Endothelial cell of umbilical vein (primary cell): Measurements from ENCODE around the gene GRHPR. TPM values are rescaled to one million over a fixed set of nuclear protein-coding genes. Genes with fewer than 3 reads are reported as not detected.

Experiments
- BruUV-seq: library from RNA; stranded (reverse); fragments of 400-500 nt; replicated peaks from 2 replicates; lab custom pipeline; 2021; lab: Mats Ljungman, UMichigan
- CTCF ChIA-PET: fragments of 300-600, 350-600 bp; sonication (Branson Sonifier 250); formaldehyde crosslinking; loops from one replicate; lab custom pipeline; 2021; ENCODE audit warnings: antibody characterized with exemption, inconsistent platforms; lab: Charles Lee
- POLR2A ChIA-PET: fragments of 300-600, 350-600 bp; sonication (Branson Sonifier 250); formaldehyde crosslinking; loops from one replicate; lab custom pipeline; 2021; ENCODE audit warnings: antibody characterized with exemption, inconsistent platforms; lab: Charles Lee
- DNase-seq: peaks from one replicate; pipeline ENCODE4 v3.0.0-alpha.2; 2011; ENCODE audit warnings: low read depth, low spot score
- FAIRE-seq: peaks from 2 replicates; lab custom pipeline; 2011; peaks lifted over from hg19 to GRCh38; lab: Jason Lieb, UNC
- H2AFZ ChIP-seq: 2 replicates; pipeline ENCODE4 v1.6.0; 2012; ENCODE audit warnings: low read depth, low read length, control low read depth, inconsistent platforms
- H3K27ac ChIP-seq: 2 replicates; pipeline ENCODE4 v1.5.1; 2011; ENCODE audit warnings: low read depth, mild to moderate bottlenecking, control low read depth, low read length, moderate library complexity; ENCODE audit not compliant: insufficient read depth
- H3K27me3 ChIP-seq, 2 experiments: 2 replicates each; pipeline versions ENCODE4 v1.6.0 to v1.6.1; 2011; ENCODE audit warnings: low read length in 2 of 2, mixed read lengths in 1 of 2; ENCODE audit not compliant: control insufficient read depth in 2 of 2, insufficient read depth in 2 of 2
- H3K36me3 ChIP-seq, 2 experiments: 2 replicates in 1 of 2; 3 replicates in 1 of 2; pipeline ENCODE4 v1.5.1; 2011; ENCODE audit warnings: low read length in 2 of 2, mild to moderate bottlenecking in 1 of 2, moderate library complexity in 1 of 2; ENCODE audit not compliant: control insufficient read depth in 2 of 2, insufficient read depth in 2 of 2; ENCODE audit errors: extremely low read depth in 1 of 2
- H3K4me1 ChIP-seq: 3 replicates; pipeline ENCODE4 v1.5.1; 2011; ENCODE audit warnings: mild to moderate bottlenecking, low read length; ENCODE audit not compliant: control insufficient read depth, insufficient read depth; ENCODE audit errors: extremely low read depth
- H3K4me2 ChIP-seq: 2 replicates; pipeline ENCODE4 v1.6.1; 2011; ENCODE audit warnings: low read length, control low read depth, mixed read lengths; ENCODE audit not compliant: insufficient read depth
- H3K4me3 ChIP-seq, 3 experiments: fragments of 200-600 bp in 1 of 3; sonication (generic), shearing (Covaris generic) in 1 of 3; replicated peaks in 1 of 3; 2 replicates each; pipeline ENCODE4 v1.5.1; 2011 to 2016; ENCODE audit warnings: control low read depth in 3 of 3, low read length in 3 of 3, mild to moderate bottlenecking in 2 of 3, inconsistent platforms in 1 of 3, low read depth in 1 of 3, moderate library complexity in 1 of 3; ENCODE audit not compliant: insufficient read depth in 1 of 3
- H3K79me2 ChIP-seq: 2 replicates; pipeline ENCODE4 v1.6.0; 2012; ENCODE audit warnings: low read length, inconsistent platforms; ENCODE audit not compliant: control insufficient read depth, insufficient read depth
- H3K9ac ChIP-seq: replicated peaks from 2 replicates; pipeline ENCODE3; 2011; ENCODE audit warnings: low read length, control low read depth; ENCODE audit not compliant: insufficient read depth; ENCODE audit errors: extremely low read depth
- H3K9me1 ChIP-seq: replicated peaks from 3 replicates; pipeline ENCODE4 v1.6.0; 2011; ENCODE audit warnings: mild to moderate bottlenecking, low read length; ENCODE audit not compliant: control insufficient read depth, insufficient read depth; ENCODE audit errors: extremely low read depth
- H3K9me3 ChIP-seq: replicated peaks from 2 replicates; pipeline ENCODE4 v1.5.1; 2012; ENCODE audit warnings: low read length, inconsistent platforms; ENCODE audit not compliant: control insufficient read depth, insufficient read depth
- H4K20me1 ChIP-seq: replicated peaks from 2 replicates; pipeline ENCODE3; 2011; ENCODE audit warnings: mild to moderate bottlenecking, low read length; ENCODE audit not compliant: control insufficient read depth, insufficient read depth; ENCODE audit errors: extremely low read depth
- EZH2 ChIP-seq: IDR thresholded peaks from 2 replicates; pipeline ENCODE4 v1.6.1; 2012; ENCODE audit warnings: borderline replicate concordance, low read depth, mild to moderate bottlenecking, moderate library complexity, low read length, inconsistent platforms; ENCODE audit not compliant: severe bottlenecking
- FOS ChIP-seq: IDR thresholded peaks from 2 replicates; pipeline ENCODE4 v1.6.1; 2011; ENCODE audit warnings: mild to moderate bottlenecking, low read length, moderate library complexity, borderline replicate concordance; ENCODE audit not compliant: insufficient read depth
- GATA2 ChIP-seq: IDR thresholded peaks from 2 replicates; pipeline ENCODE4 v1.7.0; 2011; ENCODE audit warnings: low read depth, mild to moderate bottlenecking, moderate library complexity, mixed read lengths, low read length; ENCODE audit not compliant: insufficient read length, insufficient read depth
- JUN ChIP-seq: IDR thresholded peaks from 2 replicates; pipeline ENCODE4 v1.6.1; 2011; ENCODE audit warnings: borderline replicate concordance, low read depth; ENCODE audit not compliant: insufficient read length, insufficient read depth
- MYC ChIP-seq: IDR thresholded peaks from one replicate; pipeline ENCODE4 v1.6.1; 2011; ENCODE audit warnings: mild to moderate bottlenecking, low read depth, low read length
- POLR2A ChIP-seq: IDR thresholded peaks from 2 replicates; pipeline ENCODE4 v1.6.1; 2012; ENCODE audit warnings: low read depth, mild to moderate bottlenecking, control low read depth, low read length
- POLR2AphosphoS5 ChIP-seq: IDR thresholded peaks from 2 replicates; pipeline ENCODE4 v1.6.1; 2012; ENCODE audit warnings: low read depth, mild to moderate bottlenecking, control low read depth, low read length, moderate library complexity; ENCODE audit not compliant: insufficient read depth
- dilution Hi-C: fragments of 300-500 bp; cut with MboI; formaldehyde crosslinking; loops from one replicate; pipeline ENCODE4 v1.15.0; 2019; ENCODE audit warnings: low sequenced_read_pairs; ENCODE audit not compliant: extremely low pct_ligation_motif_present
- intact Hi-C: fragments of 100-400 bp; cut with micrococcal nuclease; formaldehyde crosslinking; loops from one replicate; pipeline ENCODE4 v1.10.0; 2022
- polyA plus RNA-seq, 4 experiments: library from polyadenylated mRNA; depleted of rRNA in 3 of 4; stranded (reverse) in 3 of 4; unstranded in 1 of 4; fragments of >200 nt; gene quantifications; 2 replicates each; pipeline versions ENCODE4 v1.2.1 to v1.2.3, GENCODE V29; 2011 to 2012; ENCODE audit warnings: missing spikeins in 1 of 4
- total RNA-seq: library from RNA; stranded (reverse); gene quantifications from 2 replicates; pipeline ENCODE4 v1.2.3, GENCODE V29; 2021
- TF ChIP-seq, protein P1 (sequence below): IDR thresholded peaks from 2 replicates; pipeline ENCODE4 v1.6.1; 2011; ENCODE audit not compliant: insufficient read depth, insufficient read length
- TF ChIP-seq, protein P2 (sequence below), 2 donors: IDR thresholded peaks; 1 replicate in 1 of 2; 2 replicates in 1 of 2; pipeline ENCODE4 v1.5.1; 2011; ENCODE audit warnings: low read length in 2 of 2, mild to moderate bottlenecking in 2 of 2, moderate library complexity in 2 of 2, control low read depth in 1 of 2, inconsistent platforms in 1 of 2, low read depth in 1 of 2; ENCODE audit not compliant: insufficient read depth in 1 of 2; ENCODE audit errors: extremely low read depth in 1 of 2

The GRHPR gene
- total and polyA plus RNA-seq, 2 donors (not counting 3 experiments of a cell fraction or from before 2014, with no cell fraction given) = 91.2 to 247 TPM

DNA sequence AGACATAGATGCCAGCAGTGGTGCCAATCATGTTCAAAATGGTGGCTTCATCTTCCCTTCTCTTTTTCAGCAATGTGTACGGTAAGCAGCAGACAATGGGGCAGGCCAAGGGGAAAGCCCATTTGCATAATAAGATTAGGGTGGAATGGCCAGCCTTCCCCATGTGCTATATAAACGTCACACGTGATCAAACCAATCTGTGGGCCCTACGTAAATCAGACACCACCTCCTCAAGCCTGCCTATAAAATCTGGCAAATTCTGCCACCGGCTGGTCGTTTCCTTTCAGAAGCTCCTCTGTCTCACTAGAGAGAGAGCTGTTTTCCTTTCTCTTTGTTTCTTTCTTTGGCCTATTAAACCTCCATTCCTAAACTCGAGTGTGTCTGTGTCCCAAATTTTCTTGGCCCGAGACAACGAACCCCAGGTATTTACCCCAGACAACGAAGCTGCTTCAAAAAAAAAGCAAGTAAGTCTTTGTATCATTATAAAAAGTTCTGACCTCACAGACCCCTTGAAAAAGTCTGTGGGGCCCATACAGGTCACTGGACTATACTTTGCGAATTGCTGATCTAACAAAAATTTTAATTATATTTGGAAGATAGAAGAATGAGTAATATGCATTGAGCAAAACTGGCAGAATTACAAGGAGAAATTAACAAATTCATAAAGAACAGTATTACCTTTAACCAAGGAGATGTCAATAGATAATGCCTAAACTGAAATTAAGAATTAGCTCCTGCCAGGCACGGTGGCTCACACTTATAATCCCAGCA lies 27.6 kb downstream of the GRHPR start:
- no TSS peak for BruUV-seq
- no peaks in the 10 kb centered on the region for H3K27me3 ChIP-seq
- intact Hi-C loops = no loop called here
- H3K27ac ChIP-seq = no peak overlapping the region
- H3K36me3 ChIP-seq = peaks cover 0 to 3% of the 10 kb centered on the region in 2 experiments
- dilution Hi-C loops = no loop called here
- DNase-seq (no peak), FAIRE-seq (no peak)
- no peak overlapping the region for H3K4me3 ChIP-seq
- no peaks in the 10 kb centered on the region for H3K9me1 ChIP-seq
- no peak overlapping the region for H3K4me2 ChIP-seq
- no peak overlapping the region for H3K9ac ChIP-seq
- H2AFZ ChIP-seq = no peak overlapping the region
- no peaks in the 10 kb centered on the region for H3K9me3 ChIP-seq
- H4K20me1 ChIP-seq = peaks cover 5% of the 10 kb centered on the region
- TF ChIP-seq, protein P1, sequence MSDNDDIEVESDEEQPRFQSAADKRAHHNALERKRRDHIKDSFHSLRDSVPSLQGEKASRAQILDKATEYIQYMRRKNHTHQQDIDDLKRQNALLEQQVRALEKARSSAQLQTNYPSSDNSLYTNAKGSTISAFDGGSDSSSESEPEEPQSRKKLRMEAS = no peak
- no peak for TF ChIP-seq FOS
- CTCF ChIA-PET = interaction anchor here (0.6 kb wide), 1 partner anchor 70 kb away, joined by 3 read pairs; no protein-coding TSS in a partner anchor
- no peaks in the 10 kb centered on the region for H3K4me1 ChIP-seq
- POLR2A ChIA-PET = no interaction called here
- H3K79me2 ChIP-seq = peaks cover 54% of the 10 kb centered on the region

DNA sequence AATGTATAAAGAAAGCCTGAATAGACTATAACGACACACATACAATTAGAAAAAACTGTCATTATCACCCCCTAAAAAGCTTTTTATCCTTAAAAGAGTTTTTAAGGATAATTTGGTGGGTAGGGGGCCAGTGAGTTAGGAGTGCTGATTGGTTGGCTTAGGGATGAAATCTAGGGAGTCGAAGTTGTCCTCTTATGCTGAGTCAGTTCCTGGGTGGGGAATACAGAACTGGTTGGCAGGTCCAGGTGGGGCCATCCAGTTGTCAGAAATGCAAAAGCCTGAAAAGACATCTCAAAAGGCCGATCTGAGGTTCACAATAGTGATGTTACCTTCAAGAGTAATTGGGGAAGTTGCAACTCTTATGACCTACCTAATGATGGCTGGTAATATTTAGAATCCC lies 29.1 kb downstream of the GRHPR start:
- Histone ChIP-seq H4K20me1 (peaks cover 7% of the 10 kb centered on the region), H2AFZ (no peak overlapping the region), H3K27ac (no peak overlapping the region), H3K27me3 (no peaks in the 10 kb centered on the region), H3K9me3 (no peaks in the 10 kb centered on the region), H3K4me2 (no peak overlapping the region), H3K4me3 (no peak overlapping the region), H3K79me2 (peaks cover 59% of the 10 kb centered on the region), H3K36me3 (peaks cover 0 to 3% of the 10 kb centered on the region in 2 experiments), H3K9me1 (no peaks in the 10 kb centered on the region), H3K4me1 (no peaks in the 10 kb centered on the region), H3K9ac (no peak overlapping the region)
- BruUV-seq = no TSS peak
- dilution Hi-C loops (no loop called here), intact Hi-C loops (no loop called here)
- ChIA-PET POLR2A (no interaction called here), CTCF (no interaction called here)
- TF ChIP-seq EZH2 (no peak), MYC (no peak), POLR2A (no peak), JUN (no peak), GATA2 (no peak), FOS (no peak), POLR2AphosphoS5 (no peak)
- TF ChIP-seq, protein P2, sequence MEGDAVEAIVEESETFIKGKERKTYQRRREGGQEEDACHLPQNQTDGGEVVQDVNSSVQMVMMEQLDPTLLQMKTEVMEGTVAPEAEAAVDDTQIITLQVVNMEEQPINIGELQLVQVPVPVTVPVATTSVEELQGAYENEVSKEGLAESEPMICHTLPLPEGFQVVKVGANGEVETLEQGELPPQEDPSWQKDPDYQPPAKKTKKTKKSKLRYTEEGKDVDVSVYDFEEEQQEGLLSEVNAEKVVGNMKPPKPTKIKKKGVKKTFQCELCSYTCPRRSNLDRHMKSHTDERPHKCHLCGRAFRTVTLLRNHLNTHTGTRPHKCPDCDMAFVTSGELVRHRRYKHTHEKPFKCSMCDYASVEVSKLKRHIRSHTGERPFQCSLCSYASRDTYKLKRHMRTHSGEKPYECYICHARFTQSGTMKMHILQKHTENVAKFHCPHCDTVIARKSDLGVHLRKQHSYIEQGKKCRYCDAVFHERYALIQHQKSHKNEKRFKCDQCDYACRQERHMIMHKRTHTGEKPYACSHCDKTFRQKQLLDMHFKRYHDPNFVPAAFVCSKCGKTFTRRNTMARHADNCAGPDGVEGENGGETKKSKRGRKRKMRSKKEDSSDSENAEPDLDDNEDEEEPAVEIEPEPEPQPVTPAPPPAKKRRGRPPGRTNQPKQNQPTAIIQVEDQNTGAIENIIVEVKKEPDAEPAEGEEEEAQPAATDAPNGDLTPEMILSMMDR (IDR thresholded peaks at IDR 0.05; ENCODE audit: extremely low read depth in 1 of 2, insufficient read depth in 1 of 2, low read depth in 1 of 2, low read length in 2 of 2) = no peak
- TF ChIP-seq, protein P1 = no peak
- DNase-seq = no peak
- no peak for FAIRE-seq
